Measurements from ENCODE around the gene CNTNAP2. TPM values are rescaled to one million over a fixed set of nuclear protein-coding genes. Genes with fewer than 3 reads are reported as not detected.
A peak's percentile ranks its signal among the peaks of the same experiment; 100 is the strongest.

The CNTNAP2 gene
- total RNA-seq, 1 experiment from 2014 or later, result 64.5 TPM

- no CpG with 5 or more reads among the region's 15 CpGs for WGBS (ENCODE audit: extremely low coverage, insufficient read length, low lambda C conversion rate)
- H3K27me3 Mint-ChIP-seq (ENCODE audit: low read depth), result no peaks in the 10 kb centered on the region
These were observed 2224.1 kb downstream of the CNTNAP2 start for GRCh38 chr7:148340438-148341280.

More at GRCh38 chr7:148340438-148341280, 2224.1 kb downstream of the CNTNAP2 start:
- Histone ChIP-seq H3K4ac (ENCODE audit: low read depth, low read length) (no peak overlapping the region), H4K8ac (replicated peaks; ENCODE audit: insufficient read length, low read depth, low read length) (no peak overlapping the region), H2BK120ac (ENCODE audit: low read depth, low read length, poor library complexity, severe bottlenecking) (no peak overlapping the region), H3K56ac (ENCODE audit: insufficient read length, low read depth, low read length) (no peak overlapping the region), H2AFZ (ENCODE audit: low read length) (no peak overlapping the region), H3K23me2 (ENCODE audit: insufficient read length, low read depth, low read length, poor library complexity, severe bottlenecking) (peaks cover 10% of the 10 kb centered on the region), H3K9me3 (ENCODE audit: control insufficient read depth, low read depth, low read length) (no peaks in the 10 kb centered on the region), H3T11ph (ENCODE audit: low read length) (no peak overlapping the region), H2BK15ac (ENCODE audit: low read depth, low read length) (no peak overlapping the region), H3K27me3 (ENCODE audit: insufficient read depth, low read length) (no peaks in the 10 kb centered on the region), H2BK12ac (ENCODE audit: insufficient read length, low read depth, low read length) (no peak overlapping the region), H4K91ac (ENCODE audit: insufficient read length, low read depth, low read length) (no peak overlapping the region), H3K18ac (ENCODE audit: insufficient read length, low read depth, low read length) (no peak overlapping the region), H2BK20ac (ENCODE audit: low read depth, low read length, poor library complexity, severe bottlenecking) (no peak overlapping the region), H3K4me1 (ENCODE audit: insufficient read depth, low read length) (peaks cover 9% of the 10 kb centered on the region), H3K23ac (ENCODE audit: insufficient read length, low read depth, low read length) (no peak overlapping the region), H3K27ac (ENCODE audit: insufficient read length, low read depth, low read length) (no peak overlapping the region), H3K4me2 (ENCODE audit: insufficient read depth, insufficient read length, low read length) (peak overlapping the region; percentile 92), H4K20me1 (ENCODE audit: control insufficient read depth, insufficient read depth, insufficient read length) (no peaks in the 10 kb centered on the region), H2BK5ac (ENCODE audit: insufficient read length, low read length) (no peak overlapping the region), H2AK5ac (ENCODE audit: insufficient read length, low read length) (no peak overlapping the region), H4K5ac (ENCODE audit: insufficient read length, low read depth, low read length) (no peak overlapping the region), H3K9ac (ENCODE audit: extremely low read depth, insufficient read length, low read length) (peak overlapping the region; percentile 4), H3K79me1 (ENCODE audit: insufficient read depth, low read depth, low read length, poor library complexity, severe bottlenecking) (no peaks in the 10 kb centered on the region), H3K14ac (ENCODE audit: insufficient read depth, low read length) (no peak overlapping the region), H3K79me2 (ENCODE audit: insufficient read depth, low read length) (peaks cover 7% of the 10 kb centered on the region; the same call in 1 of the 2 replicates)
- DNase-seq, result no peak
- H3K4me3 Mint-ChIP-seq, result peak overlapping the region; percentile 83 to 98
- H3K36me3 Mint-ChIP-seq (ENCODE audit: insufficient read depth in 1 of 3, low read depth in 3 of 3), result peaks cover 4 to 24% (median 22%) of the 10 kb centered on the region in 3 experiments; a peak in 6 of 7 replicates
- H3K9me3 Mint-ChIP-seq, result no peaks in the 10 kb centered on the region; a peak in 1 of 5 replicates
- peak overlapping the region; percentile 5 to 98 (median 13); a peak in 4 of 7 replicates for H3K27ac Mint-ChIP-seq
- H3K4me1 Mint-ChIP-seq, result peaks cover 83 to 85% of the 10 kb centered on the region in 2 experiments
- no peak for TF ChIP-seq CTCF (conservative IDR thresholded peaks at IDR 0.05)
